Parietal lobe (tissue), 2 donors: Measurements from ENCODE around the gene IARS2. TPM values are rescaled to one million over a fixed set of nuclear protein-coding genes. Genes with fewer than 3 reads are reported as not detected.
A peak's percentile ranks its signal among the peaks of the same experiment; 100 is the strongest.

Source experiments
- small RNA-seq: library from RNA; depleted of rRNA; stranded (forward); fragments of <200 nt; gene quantifications from one replicate; pipeline ENCODE3, GENCODE V24; 2014; ENCODE audit warnings: low replicate concordance
- total RNA-seq: library from RNA; depleted of rRNA; stranded (reverse); fragments of >200 nt; gene quantifications from one replicate; pipeline ENCODE4 v1.2.3, GENCODE V29; 2014

IARS2 gene
- total RNA-seq, result 63.2 TPM

DNA sequence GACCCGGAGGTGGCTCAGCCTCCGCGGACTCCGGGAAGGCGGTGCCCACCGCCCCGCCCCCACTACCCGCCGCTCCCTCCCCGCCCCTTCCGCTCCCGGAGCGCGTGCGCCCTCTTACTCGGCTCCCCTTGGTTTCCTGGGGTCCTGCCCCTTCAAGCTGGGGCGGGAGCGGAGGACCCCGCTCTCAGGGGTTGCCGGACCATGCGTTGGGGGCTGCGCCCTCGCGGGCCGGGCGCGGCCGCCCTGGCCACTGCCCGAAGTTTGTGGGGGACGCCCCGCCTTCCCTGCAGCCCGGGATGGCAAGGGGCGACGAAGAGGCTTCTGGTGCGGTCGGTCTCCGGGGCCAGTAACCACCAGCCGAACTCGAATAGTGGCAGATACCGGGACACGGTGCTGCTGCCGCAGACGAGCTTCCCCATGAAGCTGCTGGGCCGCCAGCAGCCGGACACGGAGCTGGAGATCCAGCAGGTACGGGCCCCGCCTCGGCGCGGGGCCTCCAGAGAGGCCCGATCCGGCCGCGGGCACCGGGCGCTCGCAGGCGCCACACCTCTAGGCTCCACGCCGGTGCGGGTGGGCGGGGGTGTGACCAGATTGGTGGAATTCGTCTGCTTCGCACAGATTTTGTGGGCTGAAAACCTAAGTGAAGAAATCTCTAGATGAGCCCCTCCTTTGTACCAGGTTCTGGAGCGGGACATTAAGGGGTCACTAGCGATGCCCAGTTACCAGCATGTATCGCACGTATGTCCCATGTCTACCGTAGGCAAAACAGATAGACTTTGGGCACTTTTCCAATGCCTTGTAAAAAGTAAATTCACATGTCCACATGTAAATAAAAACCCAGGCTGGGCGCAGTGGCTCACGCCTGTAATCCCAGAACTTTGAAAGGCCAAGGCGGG lies at the start of gene IARS2:
IARS2 (plus strand) TSS at position 117 of the 896 bp plus-strand sequence; CDS start at position 202, 85 bp downstream.

DNA sequence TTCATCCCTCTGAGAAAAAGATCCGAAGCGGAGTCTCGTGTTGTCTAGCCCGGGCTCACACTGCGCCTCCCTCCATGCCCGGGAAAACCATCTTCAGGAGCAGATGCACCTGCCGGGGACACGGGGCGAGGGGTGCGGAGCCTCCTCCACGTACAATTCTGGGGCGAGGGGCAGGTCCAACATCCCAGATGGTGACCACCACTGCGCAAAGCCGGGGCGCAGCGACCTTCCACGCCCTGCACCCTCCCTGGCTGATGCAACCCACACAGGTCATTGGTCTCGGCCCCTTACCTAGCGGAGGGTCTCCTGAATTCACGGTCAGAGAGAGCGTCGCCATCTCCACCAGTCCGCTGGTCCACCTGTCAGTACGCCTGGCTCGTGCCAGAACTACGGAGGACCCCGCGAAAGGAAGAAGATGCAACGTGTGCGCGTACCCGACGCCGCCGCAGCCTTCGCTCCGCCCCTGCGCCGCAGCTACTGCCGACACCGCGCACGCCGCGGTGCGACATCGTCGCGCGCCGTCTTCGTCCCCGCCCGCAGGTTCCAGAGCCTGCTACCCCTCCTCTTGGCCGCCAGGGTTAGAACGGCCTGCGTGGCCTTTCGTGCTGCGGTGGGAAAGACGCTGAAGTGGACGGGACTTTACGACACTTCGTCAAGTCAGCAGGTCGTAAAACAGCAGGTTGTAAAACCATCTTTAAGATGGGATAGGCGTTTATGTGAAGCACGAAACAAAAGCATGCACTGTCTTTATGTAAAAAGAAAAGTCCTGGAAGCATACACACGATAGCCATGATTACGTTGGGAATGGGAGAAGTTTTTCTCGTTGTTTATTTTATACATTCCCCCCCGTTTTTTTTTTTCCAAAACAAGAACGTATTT lies 47.6 kb upstream of the IARS2 start, which contains the start of gene EPRS1:
EPRS1 (minus strand) TSS at position 454 of the 879 bp plus-strand sequence; CDS start at position 337, 117 bp downstream.

DNA sequence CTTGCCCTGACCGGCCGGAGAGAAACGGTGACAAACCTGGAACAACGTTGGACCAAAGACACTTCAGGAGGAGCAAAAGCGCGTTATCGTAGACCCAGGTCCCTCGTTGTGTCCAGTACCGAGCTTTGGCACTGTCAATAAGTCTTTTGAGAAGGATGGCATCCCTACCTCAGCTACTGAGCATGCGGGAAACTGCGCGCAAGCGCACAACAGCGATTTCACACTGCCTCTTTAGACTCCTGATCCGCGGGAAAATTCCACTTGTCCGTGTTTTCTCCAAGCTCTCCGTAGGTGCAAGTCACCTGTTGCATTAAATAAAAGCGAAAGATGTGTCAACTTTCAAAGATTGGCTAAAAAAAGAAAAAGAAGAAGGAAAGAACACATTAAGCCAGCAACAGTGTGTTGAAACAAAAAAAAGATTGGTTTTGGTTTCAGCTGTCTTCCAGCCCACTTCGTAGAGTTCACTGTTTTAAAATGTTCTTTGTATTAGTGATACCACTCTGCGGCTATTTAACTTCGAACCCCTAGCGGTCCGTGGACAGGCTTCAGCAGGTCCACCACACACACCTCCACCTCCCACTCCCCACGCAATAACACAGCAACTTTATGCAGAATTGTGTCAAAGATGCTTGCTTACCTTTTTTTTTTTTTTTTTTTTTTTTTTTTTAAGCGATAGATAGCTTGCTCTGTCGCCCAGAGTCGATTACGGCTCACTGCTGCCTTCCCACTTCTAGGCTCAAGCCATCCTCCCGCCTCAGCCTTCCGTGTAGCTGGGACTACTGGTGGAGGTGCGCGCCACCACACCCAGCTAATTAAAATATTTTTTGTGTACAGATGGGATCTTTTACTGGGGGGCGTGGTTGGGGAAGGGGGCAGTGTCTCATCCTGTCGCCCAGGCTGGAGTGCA lies 4.0 kb upstream of the IARS2 start, which contains the start of gene BPNT1:
BPNT1 (minus strand) TSS at position 139 of the 907 bp plus-strand sequence. CDS start 9,942 bp downstream, outside the sequence.

Small RNA genes within 50 kb of the gene (small RNA-seq; reads per million reads assigned to genes)
- gene MIR194-1 (0.24 reads per million), gene MIR215 (1.1 reads per million, percentile 71 among the genes with 10 or more reads in this experiment)

Other genes with a start within 250 kb of the IARS2 start
- gene SLC30A10, start 165.6 kb upstream of the IARS2 start, total RNA-seq, result 22.8 TPM
- 153 TPM for gene EPRS1, start 47.6 kb upstream of the IARS2 start, total RNA-seq
- 19.4 TPM for gene BPNT1, start 4.3 kb upstream of the IARS2 start, total RNA-seq
- 54.5 TPM for gene RAB3GAP2, start 178.3 kb downstream of the IARS2 start, total RNA-seq